Gastrocnemius medialis (tissue), 4 donors: ENCODE measurements around the gene LMAN2L. TPM values are rescaled to one million over a fixed set of nuclear protein-coding genes. Genes with fewer than 3 reads are reported as not detected.

Source experiments
- ATAC-seq, 2 donors: fragments of 150-250 bp; one replicate each; pipeline ENCODE4 v1.9.1; 2016
- DNase-seq, 2 donors: peaks; one replicate each; pipeline ENCODE4 v3.0.0-alpha.2; 2019
- H3K27ac ChIP-seq, 4 donors: fragments of 200-600 bp; sonication (generic); 1 replicate in 1 of 4; 2 replicates in 3 of 4; pipeline ENCODE4 v1.5.1; 2016 to 2018; ENCODE audit warnings: mild to moderate bottlenecking in 2 of 4, moderate library complexity in 1 of 4
- H3K27me3 ChIP-seq, 3 donors: fragments of 200-600 bp; sonication (generic) in 2 of 3; 1 replicate in 1 of 3; 2 replicates in 2 of 3; pipeline versions ENCODE4 v1.5.1 to v1.6.0; 2016 to 2019; ENCODE audit warnings: mild to moderate bottlenecking in 1 of 3, moderate library complexity in 1 of 3
- H3K36me3 ChIP-seq, 2 donors: fragments of 200-600 bp; sonication (generic) in 1 of 2; one replicate each; pipeline ENCODE4 v1.5.1; 2017 to 2018
- H3K4me1 ChIP-seq, 2 donors: fragments of 200-600 bp; sonication (generic) in 1 of 2; one replicate each; pipeline ENCODE4 v1.5.1; 2016 to 2017; ENCODE audit warnings: mild to moderate bottlenecking in 2 of 2
- H3K4me3 ChIP-seq, 4 donors: fragments of 200-600 bp; sonication (generic) in 3 of 4; 1 replicate in 1 of 4; 2 replicates in 3 of 4; pipeline ENCODE4 v1.5.1; 2016 to 2019; ENCODE audit warnings: mild to moderate bottlenecking in 2 of 4
- H3K9me3 ChIP-seq, 3 donors: fragments of 200-600 bp; sonication (generic) in 2 of 3; 1 replicate in 1 of 3; 2 replicates in 2 of 3; pipeline ENCODE4 v1.5.1; 2016 to 2019
- CTCF ChIP-seq, 5 experiments: fragments of 450-650 bp in 3 of 5; fragments of 200-600 bp in 2 of 5; sonication (generic) in 2 of 5; IDR thresholded peaks in 4 of 5; conservative IDR thresholded peaks in 1 of 5; 1 replicate in 4 of 5; 2 replicates in 1 of 5; pipeline ENCODE4 v1.5.1; 2016 to 2019; ENCODE audit warnings: antibody characterized with exemption in 5 of 5, mild to moderate bottlenecking in 3 of 5, moderate library complexity in 3 of 5
- POLR2A ChIP-seq, 2 donors: fragments of 450-650 bp; IDR thresholded peaks; one replicate each; pipeline ENCODE4 v1.6.1; 2017; ENCODE audit warnings: antibody characterized with exemption in 2 of 2, mild to moderate bottlenecking in 2 of 2, moderate library complexity in 2 of 2
- in situ Hi-C, 4 donors: fragments of 200-750 bp; cut with MboI; loops; one replicate each; pipeline versions ENCODE4 v1.15.0 to v1.8.0; 2017; ENCODE audit warnings: low sequenced_read_pairs in 4 of 4
- intact Hi-C: fragments of 100-400 bp; cut with DNase I; formaldehyde crosslinking; loops from one replicate; pipeline ENCODE4 v1.15.1; 2023; ENCODE audit warnings: low total_unique reads
- total RNA-seq, 4 donors: library from RNA; depleted of rRNA; stranded (reverse); fragments of >200 nt; gene quantifications; one replicate each; pipeline versions ENCODE4 v1.1.0 to v1.2.3, GENCODE V29; 2016

LMAN2L gene
- total RNA-seq, 4 donors from 2014 or later: 8.8 to 17.3 (median 16.4) TPM

- intact Hi-C loops: no loop called here
- Histone ChIP-seq H3K36me3 (no peaks in the 10 kb centered on the region), H3K4me1 (peaks cover 39 to 40% of the 10 kb centered on the region in 2 donors), H3K27me3 (no peaks in the 10 kb centered on the region), H3K4me3 (no peak overlapping the region), H3K27ac (peak overlapping the region in 3 of 4 donors; percentile 18 to 90 (median 28)), H3K9me3 (no peaks in the 10 kb centered on the region)
- no peak for DNase-seq
- TF ChIP-seq CTCF (IDR thresholded peaks at IDR 0.05 in 4 of 5, conservative IDR thresholded peaks at IDR 0.05 in 1 of 5): no peak
- no peak for TF ChIP-seq POLR2A (IDR thresholded peaks at IDR 0.05)
- no peak for ATAC-seq
- in situ Hi-C loops: no loop called here
Observed at GRCh38 chr2:96768083-96768561, 28.3 kb upstream of the LMAN2L start.

GRCh38 chr2:96767135-96767871 is 27.4 kb upstream of the LMAN2L start:
- DNase-seq: no peak
- Histone ChIP-seq H3K4me3 (no peak overlapping the region), H3K9me3 (no peaks in the 10 kb centered on the region), H3K4me1 (peaks cover 44 to 45% of the 10 kb centered on the region in 2 donors), H3K27ac (peak overlapping the region in 1 of 4 donors; percentile 18), H3K36me3 (no peaks in the 10 kb centered on the region), H3K27me3 (no peaks in the 10 kb centered on the region)
- TF ChIP-seq CTCF (IDR thresholded peaks at IDR 0.05 in 4 of 5, conservative IDR thresholded peaks at IDR 0.05 in 1 of 5) (no peak), POLR2A (IDR thresholded peaks at IDR 0.05) (no peak)
- intact Hi-C loops: no loop called here
- in situ Hi-C loops: no loop called here
- ATAC-seq: no peak

GRCh38 chr2:96764253-96764637 is 24.4 kb upstream of the LMAN2L start:
- ATAC-seq (no peak), DNase-seq (no peak)
- TF ChIP-seq POLR2A (IDR thresholded peaks at IDR 0.05): no peak
- no peak for TF ChIP-seq CTCF (IDR thresholded peaks at IDR 0.05 in 4 of 5, conservative IDR thresholded peaks at IDR 0.05 in 1 of 5)
- Histone ChIP-seq H3K27me3 (no peaks in the 10 kb centered on the region), H3K36me3 (no peaks in the 10 kb centered on the region), H3K4me3 (peak overlapping the region in 2 of 4 donors; percentile 75 to 87), H3K27ac (peak overlapping the region; percentile 83 to 91 (median 88)), H3K9me3 (no peaks in the 10 kb centered on the region), H3K4me1 (peaks cover 41 to 42% of the 10 kb centered on the region in 2 donors)
- intact Hi-C loops (loop anchor here (5.0 kb wide), 2 partner anchors 93 to 227 kb away; partner anchors contain the start of genes ANKRD39 and ARID5A), in situ Hi-C loops (no loop called here)

GRCh38 chr2:96763511-96764252 is 23.8 kb upstream of the LMAN2L start:
- TF ChIP-seq POLR2A (IDR thresholded peaks at IDR 0.05) (no peak), CTCF (IDR thresholded peaks at IDR 0.05 in 4 of 5, conservative IDR thresholded peaks at IDR 0.05 in 1 of 5) (peak in 4 of 5 experiments; percentile 11 to 57 (median 40))
- Histone ChIP-seq H3K36me3 (no peaks in the 10 kb centered on the region), H3K4me1 (peaks cover 39 to 41% of the 10 kb centered on the region in 2 donors), H3K27ac (peak overlapping the region; percentile 83 to 91 (median 88)), H3K9me3 (no peaks in the 10 kb centered on the region), H3K27me3 (no peaks in the 10 kb centered on the region), H3K4me3 (peak overlapping the region; percentile 64 to 87 (median 74))
- DNase-seq: no peak
- in situ Hi-C loops (no loop called here), intact Hi-C loops (loop anchor here (5.0 kb wide), 2 partner anchors 94 to 226 kb away; partner anchors contain the start of genes ANKRD39 and ARID5A)
- no peak for ATAC-seq
